ENCODE results near the gene GOLGA6B. TPM values are rescaled to one million over a fixed set of nuclear protein-coding genes. Genes with fewer than 3 reads are reported as not detected.
"Not testable (repeated sequence)": the region's sequence is repeated elsewhere in the genome, so short reads cannot be mapped to it uniquely, and the experiment has no call there.

The GOLGA6B gene
- total RNA-seq, 1 donor from 2014 or later: not detected

DNA sequence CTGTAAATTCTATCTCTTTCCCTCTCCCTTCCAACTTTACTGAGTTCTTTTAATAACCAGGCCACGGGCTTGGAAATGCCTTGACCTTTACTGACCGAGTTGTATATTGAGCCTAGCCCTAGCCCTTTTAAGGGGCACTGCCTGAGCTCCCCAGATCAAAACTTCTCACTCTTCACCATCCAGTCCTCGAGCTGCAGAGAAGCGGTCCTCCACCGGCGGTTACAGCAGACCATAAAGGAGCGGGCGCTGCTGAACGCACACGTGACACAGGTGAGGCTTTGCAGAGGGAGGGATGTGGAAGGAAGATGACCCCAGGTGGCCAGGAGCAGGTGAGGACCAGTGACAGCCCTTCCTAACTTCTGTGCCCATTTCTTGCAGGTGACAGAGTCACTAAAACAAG is 6.6 kb downstream of the GOLGA6B start:
- not testable (repeated sequence) for DNase-seq (ENCODE audit: low spot score, unreplicated experiment); H3K36me3 Mint-ChIP-seq (ENCODE audit: insufficient read depth); H3K27me3 Mint-ChIP-seq; H3K4me1 Mint-ChIP-seq (ENCODE audit: low read depth); H3K9me3 Mint-ChIP-seq (ENCODE audit: low read depth); H3K4me3 Mint-ChIP-seq (ENCODE audit: low read depth); H3K27ac Mint-ChIP-seq

DNA sequence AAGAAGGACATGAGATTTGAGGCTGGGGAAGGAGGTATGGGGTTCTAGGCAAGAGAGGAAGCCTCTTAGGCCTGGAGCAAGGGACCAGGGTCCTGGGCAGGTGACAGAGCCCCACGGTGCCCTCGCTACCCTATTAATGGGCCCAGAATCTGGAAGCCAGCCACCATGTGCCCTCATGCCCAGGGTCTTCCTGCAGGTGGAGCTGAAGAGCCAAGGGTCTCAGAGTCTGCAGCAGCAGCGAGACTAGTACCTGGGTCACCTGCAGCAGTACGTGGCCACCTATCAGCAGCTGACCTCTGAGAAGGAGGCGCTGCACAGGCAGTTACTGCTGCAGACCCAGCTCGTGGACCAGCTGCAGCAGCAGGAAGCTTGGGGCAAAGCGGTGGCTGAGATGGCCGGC is 9.4 kb downstream of the GOLGA6B start:
- H3K27ac Mint-ChIP-seq; H3K4me1 Mint-ChIP-seq (ENCODE audit: low read depth); H3K4me3 Mint-ChIP-seq (ENCODE audit: low read depth); H3K36me3 Mint-ChIP-seq (ENCODE audit: insufficient read depth); H3K9me3 Mint-ChIP-seq (ENCODE audit: low read depth); DNase-seq (ENCODE audit: low spot score, unreplicated experiment); H3K27me3 Mint-ChIP-seq: not testable (repeated sequence)

DNA sequence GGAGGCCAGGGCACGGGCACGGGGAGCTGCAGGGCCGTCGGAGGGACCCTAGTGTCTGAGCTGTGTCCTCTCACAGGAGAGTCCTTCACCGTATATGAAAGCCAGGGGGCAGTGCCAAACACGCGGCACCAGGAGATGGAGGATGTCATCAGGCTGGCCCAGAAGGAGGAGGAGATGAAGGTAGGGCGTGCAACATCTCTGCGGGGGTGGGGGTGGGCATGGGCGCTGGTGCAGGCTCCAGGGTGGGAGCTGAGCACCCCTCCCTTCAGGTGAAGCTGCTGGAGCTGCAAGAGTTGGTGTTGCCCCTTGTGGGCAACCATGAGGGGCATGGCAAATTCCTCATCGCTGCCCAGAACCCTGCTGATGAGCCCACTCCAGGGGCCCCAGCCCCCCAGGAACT is 11.2 kb downstream of the GOLGA6B start:
- not testable (repeated sequence) for DNase-seq (ENCODE audit: low spot score, unreplicated experiment); H3K27me3 Mint-ChIP-seq; H3K36me3 Mint-ChIP-seq (ENCODE audit: insufficient read depth); H3K9me3 Mint-ChIP-seq (ENCODE audit: low read depth); H3K4me1 Mint-ChIP-seq (ENCODE audit: low read depth); H3K4me3 Mint-ChIP-seq (ENCODE audit: low read depth); H3K27ac Mint-ChIP-seq

DNA sequence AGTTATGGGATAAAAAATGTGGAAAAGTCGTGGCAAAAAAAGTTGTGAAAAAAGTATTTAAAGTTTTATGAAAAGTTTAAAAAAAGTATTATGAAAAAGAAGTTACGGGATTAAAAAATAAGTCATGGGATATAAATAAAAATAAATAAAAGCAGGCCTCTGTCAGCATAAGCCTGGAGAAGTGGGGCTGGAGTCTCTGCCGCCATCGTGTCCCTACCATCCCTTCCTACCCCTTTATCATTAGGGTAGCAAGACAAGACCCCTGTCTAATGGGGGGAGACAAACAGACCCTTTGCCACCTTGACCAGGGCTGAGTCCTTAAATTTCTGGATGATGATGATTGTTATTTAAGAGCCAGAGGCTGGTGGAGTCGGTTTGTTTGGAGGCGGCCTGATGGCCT is 15.3 kb downstream of the GOLGA6B start:
- H3K4me1 Mint-ChIP-seq (ENCODE audit: low read depth); H3K27ac Mint-ChIP-seq; H3K4me3 Mint-ChIP-seq (ENCODE audit: low read depth); H3K27me3 Mint-ChIP-seq; DNase-seq (ENCODE audit: low spot score, unreplicated experiment); H3K9me3 Mint-ChIP-seq (ENCODE audit: low read depth); H3K36me3 Mint-ChIP-seq (ENCODE audit: insufficient read depth): not testable (repeated sequence)

DNA sequence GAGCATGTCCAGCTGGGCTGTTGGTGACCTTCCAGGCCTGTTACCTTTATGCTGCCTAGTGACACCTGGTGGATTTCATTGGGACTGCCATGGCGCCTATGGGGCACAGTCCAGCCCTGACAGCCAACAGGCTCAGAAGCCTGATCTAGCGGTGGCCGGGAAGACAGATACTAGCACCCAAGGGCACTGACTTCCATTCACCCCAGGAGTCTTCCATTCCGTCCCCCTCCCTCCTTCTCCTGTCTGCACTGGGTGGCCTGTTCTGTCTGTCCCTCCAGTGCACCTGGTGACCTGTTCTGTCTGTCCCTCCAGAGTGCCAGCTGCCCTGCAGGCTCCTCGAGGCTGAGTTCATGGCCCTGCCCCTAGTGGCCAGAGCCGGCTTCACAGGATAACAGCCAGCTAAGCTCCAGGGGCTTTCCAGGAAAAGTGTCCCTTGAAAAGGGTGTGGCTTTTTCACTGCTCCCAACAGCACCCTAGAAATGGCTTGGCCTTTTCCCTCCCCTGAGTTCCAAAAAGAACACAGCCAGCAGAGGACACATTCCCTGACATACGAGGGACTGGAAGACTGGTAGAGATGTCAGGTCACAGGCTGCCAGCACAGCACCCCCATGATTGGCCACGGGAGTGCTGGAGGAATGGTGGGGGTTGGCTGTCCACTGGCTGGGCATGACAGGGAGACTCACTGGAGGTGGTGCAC is 16.3 kb downstream of the GOLGA6B start:
- H3K27me3 Mint-ChIP-seq; H3K9me3 Mint-ChIP-seq (ENCODE audit: low read depth); H3K36me3 Mint-ChIP-seq (ENCODE audit: insufficient read depth); H3K4me1 Mint-ChIP-seq (ENCODE audit: low read depth): not testable (repeated sequence)
- peak overlapping the region; percentile 74 for H3K4me3 Mint-ChIP-seq (ENCODE audit: low read depth)
- peak overlapping the region; percentile 85 for H3K27ac Mint-ChIP-seq
- TF ChIP-seq, protein P1, sequence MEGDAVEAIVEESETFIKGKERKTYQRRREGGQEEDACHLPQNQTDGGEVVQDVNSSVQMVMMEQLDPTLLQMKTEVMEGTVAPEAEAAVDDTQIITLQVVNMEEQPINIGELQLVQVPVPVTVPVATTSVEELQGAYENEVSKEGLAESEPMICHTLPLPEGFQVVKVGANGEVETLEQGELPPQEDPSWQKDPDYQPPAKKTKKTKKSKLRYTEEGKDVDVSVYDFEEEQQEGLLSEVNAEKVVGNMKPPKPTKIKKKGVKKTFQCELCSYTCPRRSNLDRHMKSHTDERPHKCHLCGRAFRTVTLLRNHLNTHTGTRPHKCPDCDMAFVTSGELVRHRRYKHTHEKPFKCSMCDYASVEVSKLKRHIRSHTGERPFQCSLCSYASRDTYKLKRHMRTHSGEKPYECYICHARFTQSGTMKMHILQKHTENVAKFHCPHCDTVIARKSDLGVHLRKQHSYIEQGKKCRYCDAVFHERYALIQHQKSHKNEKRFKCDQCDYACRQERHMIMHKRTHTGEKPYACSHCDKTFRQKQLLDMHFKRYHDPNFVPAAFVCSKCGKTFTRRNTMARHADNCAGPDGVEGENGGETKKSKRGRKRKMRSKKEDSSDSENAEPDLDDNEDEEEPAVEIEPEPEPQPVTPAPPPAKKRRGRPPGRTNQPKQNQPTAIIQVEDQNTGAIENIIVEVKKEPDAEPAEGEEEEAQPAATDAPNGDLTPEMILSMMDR (IDR thresholded peaks at IDR 0.05; ENCODE audit: unreplicated experiment): peak; percentile 69
- peak; percentile 78 for DNase-seq (ENCODE audit: low spot score, unreplicated experiment)

DNA sequence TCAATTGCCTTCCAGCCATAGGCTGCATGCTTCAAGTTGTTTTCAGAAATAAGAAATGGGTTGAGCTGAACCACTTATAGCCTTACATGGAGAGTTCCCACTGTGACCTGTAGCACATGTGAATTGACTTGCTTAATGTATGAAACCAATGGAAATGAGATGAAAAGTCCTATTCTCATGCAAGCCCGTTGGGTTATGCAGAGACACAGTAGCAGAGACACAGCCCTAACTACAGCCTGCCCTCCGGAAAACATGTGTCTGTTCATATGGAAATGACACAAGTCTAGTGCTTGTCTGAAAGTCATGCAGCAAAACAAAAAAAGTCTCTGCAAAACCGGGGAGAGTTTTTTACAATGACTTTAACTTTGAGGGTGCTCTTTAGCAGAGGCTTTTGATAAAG is 17.0 kb downstream of the GOLGA6B start:
- Mint-ChIP-seq H3K4me1 (ENCODE audit: low read depth) (no peaks in the 10 kb centered on the region), H3K27me3 (no peaks in the 10 kb centered on the region), H3K4me3 (ENCODE audit: low read depth) (no peak overlapping the region), H3K27ac (no peak overlapping the region), H3K9me3 (ENCODE audit: low read depth) (no peaks in the 10 kb centered on the region), H3K36me3 (ENCODE audit: insufficient read depth) (no peaks in the 10 kb centered on the region)
- TF ChIP-seq, protein P1 (IDR thresholded peaks at IDR 0.05; ENCODE audit: unreplicated experiment): no peak
- DNase-seq (ENCODE audit: low spot score, unreplicated experiment): no peak

DNA sequence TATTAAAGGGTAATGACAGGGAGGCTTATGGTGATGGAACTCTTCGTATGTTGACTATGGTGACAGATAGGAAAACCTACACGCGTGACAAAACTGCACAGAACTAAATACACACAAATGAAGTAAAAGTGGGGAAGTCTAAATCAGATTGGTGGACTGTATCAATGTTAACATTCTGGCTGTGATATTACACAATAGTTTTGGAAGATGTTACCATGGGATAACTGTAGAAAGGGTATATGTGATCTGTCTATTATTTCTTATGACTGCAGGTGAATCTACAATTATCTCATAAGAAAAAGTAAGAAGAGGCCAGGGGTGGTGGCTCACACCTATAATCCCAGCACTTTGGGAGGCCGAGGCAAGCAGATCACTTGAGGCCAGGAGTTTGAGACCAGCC is 22.3 kb downstream of the GOLGA6B start:
- no peak overlapping the region for H3K4me3 Mint-ChIP-seq (ENCODE audit: low read depth)
- no peak overlapping the region for H3K27ac Mint-ChIP-seq
- peaks cover 27% of the 10 kb centered on the region for H3K27me3 Mint-ChIP-seq
- DNase-seq (ENCODE audit: low spot score, unreplicated experiment): no peak
- no peaks in the 10 kb centered on the region for H3K9me3 Mint-ChIP-seq (ENCODE audit: low read depth)
- TF ChIP-seq, protein P1 (IDR thresholded peaks at IDR 0.05; ENCODE audit: unreplicated experiment): no peak
- no peaks in the 10 kb centered on the region for H3K36me3 Mint-ChIP-seq (ENCODE audit: insufficient read depth)
- H3K4me1 Mint-ChIP-seq (ENCODE audit: low read depth): no peaks in the 10 kb centered on the region

All from progenitor cell of endocrine pancreas (in vitro differentiated cells).